ENCODE results near the gene SMAD2.

Gene SMAD2

GRCh38 chr18:47931718-47932103 lies 1.3 kb upstream of the SMAD2 start:
- peak; percentile 45 to 56 for DNase-seq

- DNase-seq, result peak; percentile 95 to 98
Measured at GRCh38 chr18:47930931-47931717, 665 bp upstream of the SMAD2 start.

GRCh38 chr18:47929681-47930198 lies 719 bp downstream of the SMAD2 start:
- DNase-seq, result peak in 1 of 2 experiments; percentile 33

- DNase-seq, result no peak
Measured at GRCh38 chr18:47928466-47928865, 2.0 kb downstream of the SMAD2 start.

- no peak for DNase-seq
Measured at GRCh38 chr18:47926101-47926850, 4.2 kb downstream of the SMAD2 start.

- no peak for DNase-seq
Measured at GRCh38 chr18:47919916-47920315, 10.5 kb downstream of the SMAD2 start.

GRCh38 chr18:47917923-47918610 lies 12.4 kb downstream of the SMAD2 start:
- DNase-seq, result no peak

- DNase-seq, result no peak
Measured at GRCh38 chr18:47915930-47916329, 14.5 kb downstream of the SMAD2 start.

- DNase-seq, result no peak
Measured at GRCh38 chr18:47915229-47915628, 15.2 kb downstream of the SMAD2 start.

GRCh38 chr18:47912794-47913585 lies 17.5 kb downstream of the SMAD2 start:
- DNase-seq, result no peak

GRCh38 chr18:47912343-47912742 lies 18.1 kb downstream of the SMAD2 start:
- no peak for DNase-seq

- no peak for DNase-seq
Measured at GRCh38 chr18:47911877-47912276, 18.6 kb downstream of the SMAD2 start.

GRCh38 chr18:47909484-47909883 lies 21.0 kb downstream of the SMAD2 start:
- DNase-seq, result peak in 1 of 2 experiments; percentile 12

GRCh38 chr18:47908592-47908991 lies 21.9 kb downstream of the SMAD2 start:
- DNase-seq, result no peak

- DNase-seq, result no peak
Measured at GRCh38 chr18:47906408-47906807, 24.1 kb downstream of the SMAD2 start.

- no peak for DNase-seq
Measured at GRCh38 chr18:47903809-47904208, 26.6 kb downstream of the SMAD2 start.

- no peak for DNase-seq
Measured at GRCh38 chr18:47901624-47902362, 28.7 kb downstream of the SMAD2 start.

GRCh38 chr18:47899107-47899840 lies 31.2 kb downstream of the SMAD2 start:
- no peak for DNase-seq

- peak in 1 of 2 experiments; percentile 10 for DNase-seq
Measured at GRCh38 chr18:47898696-47899095, 31.8 kb downstream of the SMAD2 start.

- DNase-seq, result no peak
Measured at GRCh38 chr18:47898055-47898454, 32.4 kb downstream of the SMAD2 start.
